HepG2 (cell line): ENCODE measurements around the gene TRIM72. TPM values are rescaled to one million over a fixed set of nuclear protein-coding genes. Genes with fewer than 3 reads are reported as not detected.
A peak's percentile ranks its signal among the peaks of the same experiment; 100 is the strongest.

Experiments used
- ATF7-NPFF ChIP-seq: sonication (generic); formaldehyde crosslinking; IDR thresholded peaks from 2 replicates; pipeline ENCODE4 v1.8.1; 2023; ENCODE audit warnings: mild to moderate bottlenecking, low read depth, missing genetic modification reagents, moderate library complexity
- BORCS8-MEF2B ChIP-seq: sonication (generic); formaldehyde crosslinking; IDR thresholded peaks from 2 replicates; pipeline ENCODE4 v1.8.0; 2022; ENCODE audit warnings: mild to moderate bottlenecking, missing genetic modification reagents
- CBX1 ChIP-seq: IDR thresholded peaks from one replicate; pipeline ENCODE4 v1.6.1; 2016; ENCODE audit warnings: antibody characterized with exemption, low read depth
- CBX5 ChIP-seq: sonication (generic); formaldehyde crosslinking; IDR thresholded peaks from 2 replicates; pipeline ENCODE4 v1.4.0; 2020; ENCODE audit warnings: missing genetic modification reagents, borderline replicate concordance
- HDAC6 ChIP-seq: fragments of 200-600 bp; sonication (generic); IDR thresholded peaks from 2 replicates; pipeline ENCODE4 v1.7.0; 2017; ENCODE audit warnings: mild to moderate bottlenecking, antibody characterized with exemption, low read length, low read depth
- IRF9 ChIP-seq: sonication (generic); formaldehyde crosslinking; IDR thresholded peaks from 2 replicates; pipeline ENCODE4 v1.8.0; 2022; ENCODE audit warnings: missing genetic modification reagents, mild to moderate bottlenecking, borderline replicate concordance
- NCOA2 ChIP-seq: sonication (generic); formaldehyde crosslinking; IDR thresholded peaks from 2 replicates; pipeline ENCODE4 v1.8.0; 2022; ENCODE audit warnings: inconsistent platforms
- NFATC3 ChIP-seq: sonication (generic); formaldehyde crosslinking; IDR thresholded peaks from 2 replicates; pipeline ENCODE4 v1.5.1; 2020; ENCODE audit warnings: mild to moderate bottlenecking, missing genetic modification reagents
- NPAS2 ChIP-seq: sonication (generic); formaldehyde crosslinking; IDR thresholded peaks from 2 replicates; pipeline ENCODE4 v1.8.0; 2022; ENCODE audit warnings: mild to moderate bottlenecking, missing genetic modification reagents, borderline replicate concordance
- NR3C1 ChIP-seq: sonication (generic); formaldehyde crosslinking; IDR thresholded peaks from 2 replicates; pipeline ENCODE4 v1.4.0; 2020; ENCODE audit warnings: missing genetic modification reagents
- RAD51 ChIP-seq: fragments of 450-650 bp; IDR thresholded peaks from 2 replicates; pipeline ENCODE4 v1.6.1; 2016; ENCODE audit warnings: borderline replicate concordance
- RARA ChIP-seq: IDR thresholded peaks from 2 replicates; pipeline ENCODE4 v1.6.1; 2016; ENCODE audit warnings: missing genetic modification reagents, missing compliant biosample characterization
- SAP130 ChIP-seq: IDR thresholded peaks from 2 replicates; pipeline ENCODE4 v1.6.1; 2016; ENCODE audit warnings: low read depth
- SMARCE1 ChIP-seq: fragments of 450-650 bp; IDR thresholded peaks from 2 replicates; pipeline ENCODE4 v1.6.1; 2017; ENCODE audit warnings: borderline replicate concordance
- SRSF9 ChIP-seq: fragments of 200-400 bp; formaldehyde crosslinking; IDR thresholded peaks from 2 replicates; pipeline ENCODE4 v1.6.1; 2018; ENCODE audit warnings: borderline replicate concordance, mild to moderate bottlenecking, low read depth, low read length; ENCODE audit not compliant: insufficient read depth, poor library complexity, severe bottlenecking
- THAP7 ChIP-seq: sonication (generic); formaldehyde crosslinking; IDR thresholded peaks from 2 replicates; pipeline ENCODE4 v1.8.1; 2023; ENCODE audit warnings: mild to moderate bottlenecking, missing genetic modification reagents
- TOE1 ChIP-seq: sonication (generic); formaldehyde crosslinking; IDR thresholded peaks from 2 replicates; pipeline ENCODE4 v1.4.0; 2020; ENCODE audit warnings: mild to moderate bottlenecking, missing genetic modification reagents
- XRCC5 ChIP-seq: fragments of 200-400 bp; formaldehyde crosslinking; optimal IDR thresholded peaks from 2 replicates; pipeline ENCODE3; 2017; ENCODE audit warnings: mild to moderate bottlenecking, low read length
- ZFAT ChIP-seq: sonication (generic); formaldehyde crosslinking; conservative IDR thresholded peaks from 2 replicates; pipeline ENCODE4 v1.8.1; 2023; ENCODE audit warnings: missing genetic modification reagents, inconsistent platforms
- ZNF12 ChIP-seq: sonication (generic); formaldehyde crosslinking; IDR thresholded peaks from 2 replicates; pipeline ENCODE4 v1.5.0; 2020; ENCODE audit warnings: missing genetic modification reagents
- ZNF441 ChIP-seq: sonication (generic); formaldehyde crosslinking; IDR thresholded peaks from 2 replicates; pipeline ENCODE4 v1.7.0; 2021; ENCODE audit warnings: missing genetic modification reagents, borderline replicate concordance
- ZNF543 ChIP-seq: sonication (generic); formaldehyde crosslinking; IDR thresholded peaks from 2 replicates; pipeline ENCODE4 v1.4.0; 2020; ENCODE audit warnings: mild to moderate bottlenecking, missing genetic modification reagents
- ZNF564 ChIP-seq: sonication (generic); formaldehyde crosslinking; IDR thresholded peaks from 2 replicates; pipeline ENCODE4 v1.8.1; 2023; ENCODE audit warnings: mild to moderate bottlenecking, missing genetic modification reagents
- ZNF572 ChIP-seq: sonication (generic); formaldehyde crosslinking; IDR thresholded peaks from 2 replicates; pipeline ENCODE4 v1.5.1; 2020; ENCODE audit warnings: mild to moderate bottlenecking, missing genetic modification reagents
- ZNF75D ChIP-seq: sonication (generic); formaldehyde crosslinking; IDR thresholded peaks from 2 replicates; pipeline ENCODE4 v1.8.1; 2023; ENCODE audit warnings: missing genetic modification reagents, mild to moderate bottlenecking, borderline replicate concordance
- ZNF780A ChIP-seq: sonication (generic); formaldehyde crosslinking; IDR thresholded peaks from 2 replicates; pipeline ENCODE4 v1.8.0; 2022; ENCODE audit warnings: mild to moderate bottlenecking, missing genetic modification reagents, moderate library complexity
- ZSCAN9 ChIP-seq: IDR thresholded peaks from 2 replicates; pipeline ENCODE4 v1.6.1; 2016; ENCODE audit warnings: borderline replicate concordance
- polyA plus RNA-seq, 8 experiments: library from polyadenylated mRNA; depleted of rRNA in 3 of 8; stranded (reverse) in 7 of 8; unstranded in 1 of 8; fragments of >200 nt; fragmentation: Illumina TruSeq in 4 of 8; extraction: Trizol in 4 of 8; gene quantifications; 2 replicates each; pipeline versions ENCODE4 v1.2.1 to v1.2.3, GENCODE V29; 2011 to 2016; ENCODE audit warnings: low read depth in 4 of 8, missing spikeins in 1 of 8, mixed read lengths in 1 of 8; ENCODE audit not compliant: insufficient read depth in 1 of 8
- total RNA-seq, 5 experiments: library from RNA; depleted of rRNA; stranded (reverse); fragments of >200 nt; fragmentation: Illumina TruSeq; extraction: Trizol; gene quantifications; 2 replicates each; pipeline ENCODE4 v1.2.3, GENCODE V29; 2016; ENCODE audit warnings: low read depth in 1 of 5
- TF ChIP-seq, protein P1 (sequence below): sonication (generic); formaldehyde crosslinking; IDR thresholded peaks from 2 replicates; pipeline ENCODE4 v1.5.1; 2020; ENCODE audit warnings: mild to moderate bottlenecking, missing genetic modification reagents

The TRIM72 gene
- total and polyA plus RNA-seq, 2 of the 13 experiments (the other 11 are each of a cell fraction or from before 2014, with no cell fraction given): not detected

- TF ChIP-seq XRCC5 (peak; percentile 16), ZNF441 (CRISPR knock-in tag) (no peak), ATF7-NPFF (CRISPR knock-in tag) (no peak), NPAS2 (CRISPR knock-in tag) (no peak), SMARCE1 (no peak), CBX5 (CRISPR knock-in tag) (no peak), ZFAT (CRISPR knock-in tag) (no peak), ZSCAN9 (no peak), SRSF9 (no peak), THAP7 (no peak), NCOA2 (CRISPR knock-in tag) (no peak), ZNF780A (no peak), SAP130 (CRISPR knock-in tag) (no peak), RARA (CRISPR knock-in tag) (no peak), TOE1 (CRISPR knock-in tag) (no peak), ZNF12 (CRISPR knock-in tag) (no peak), BORCS8-MEF2B (CRISPR knock-in tag) (no peak), IRF9 (CRISPR knock-in tag) (no peak), ZNF564 (CRISPR knock-in tag) (no peak), NFATC3 (CRISPR knock-in tag) (no peak), ZNF75D (CRISPR knock-in tag) (no peak), CBX1 (no peak), HDAC6 (no peak), ZNF543 (CRISPR knock-in tag) (0 out of 2 replicates have a peak, but pooled peaks have one; percentile 4), ZNF572 (CRISPR knock-in tag) (no peak), NR3C1 (CRISPR knock-in tag) (no peak), RAD51 (no peak)
- TF ChIP-seq, protein P1, sequence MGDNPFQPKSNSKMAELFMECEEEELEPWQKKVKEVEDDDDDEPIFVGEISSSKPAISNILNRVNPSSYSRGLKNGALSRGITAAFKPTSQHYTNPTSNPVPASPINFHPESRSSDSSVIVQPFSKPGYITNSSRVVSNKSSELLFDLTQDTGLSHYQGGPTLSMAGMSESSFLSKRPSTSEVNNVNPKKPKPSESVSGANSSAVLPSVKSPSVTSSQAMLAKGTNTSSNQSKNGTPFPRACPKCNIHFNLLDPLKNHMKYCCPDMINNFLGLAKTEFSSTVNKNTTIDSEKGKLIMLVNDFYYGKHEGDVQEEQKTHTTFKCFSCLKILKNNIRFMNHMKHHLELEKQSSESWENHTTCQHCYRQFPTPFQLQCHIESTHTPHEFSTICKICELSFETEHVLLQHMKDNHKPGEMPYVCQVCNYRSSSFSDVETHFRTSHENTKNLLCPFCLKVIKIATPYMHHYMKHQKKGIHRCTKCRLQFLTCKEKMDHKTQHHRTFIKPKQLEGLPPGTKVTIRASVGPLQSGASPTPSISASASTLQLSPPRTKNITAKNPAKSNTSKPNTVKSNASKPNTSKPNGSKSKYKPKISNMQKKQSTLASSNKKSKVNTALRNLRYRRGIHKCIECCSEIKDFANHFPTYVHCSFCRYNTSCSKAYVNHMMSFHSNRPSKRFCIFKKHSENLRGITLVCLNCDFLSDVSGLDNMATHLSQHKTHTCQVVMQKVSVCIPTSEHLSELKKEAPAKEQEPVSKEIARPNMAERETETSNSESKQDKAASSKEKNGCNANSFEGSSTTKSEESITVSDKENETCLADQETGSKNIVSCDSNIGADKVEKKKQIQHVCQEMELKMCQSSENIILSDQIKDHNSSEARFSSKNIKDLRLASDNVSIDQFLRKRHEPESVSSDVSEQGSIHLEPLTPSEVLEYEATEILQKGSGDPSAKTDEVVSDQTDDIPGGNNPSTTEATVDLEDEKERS (CRISPR knock-in tag): no peak
Observed at GRCh38 chr16:31202414-31203375, 11.2 kb upstream of the TRIM72 start, which contains the start of gene PYCARD (continued).
